SK-N-SH treated with all-trans-retinoic acid at 6 μM for 48 hours (cell line): Measurements from ENCODE around the gene ARMH3.

Experiments used
- ATAC-seq: fragments of 200-7000 bp; cut with Tn5 transposase; 3 replicates; pipeline ENCODE4 v1.9.1; 2020; ENCODE audit warnings: mild to moderate bottlenecking, moderate library complexity
- ARNTL ChIP-seq: fragments of 450-650 bp; formaldehyde crosslinking; IDR thresholded peaks from 2 replicates; pipeline ENCODE4 v1.5.0; 2020; ENCODE audit warnings: low read depth, mild to moderate bottlenecking, moderate library complexity, borderline replicate concordance
- CSRNP3 ChIP-seq: fragments of 250-450 bp; sonication (Bioruptor Pico); IDR thresholded peaks from 2 replicates; pipeline ENCODE4 v1.5.1; 2021; ENCODE audit warnings: mild to moderate bottlenecking, moderate library complexity
- GLIS3 ChIP-seq: fragments of 250-450 bp; sonication (Bioruptor Pico); IDR thresholded peaks from 2 replicates; pipeline ENCODE4 v1.5.0; 2020; ENCODE audit warnings: mild to moderate bottlenecking, moderate library complexity
- OSR1 ChIP-seq: fragments of 250-450 bp; sonication (Bioruptor Pico); IDR thresholded peaks from 2 replicates; pipeline ENCODE4 v1.8.0; 2022; ENCODE audit warnings: moderate library complexity, mild to moderate bottlenecking, inconsistent platforms
- PATZ1 ChIP-seq: fragments of 250-450 bp; sonication (Bioruptor Pico); IDR thresholded peaks from 2 replicates; pipeline ENCODE4 v1.8.0; 2020; ENCODE audit warnings: mild to moderate bottlenecking, moderate library complexity, borderline replicate concordance
- PPARA ChIP-seq: fragments of 250-450 bp; sonication (Bioruptor Pico); IDR thresholded peaks from 2 replicates; pipeline ENCODE4 v1.5.0; 2020; ENCODE audit warnings: mild to moderate bottlenecking, borderline replicate concordance
- RARB ChIP-seq: fragments of 250-450 bp; sonication (Bioruptor Pico); IDR thresholded peaks from 2 replicates; pipeline ENCODE4 v1.8.0; 2021; ENCODE audit warnings: mild to moderate bottlenecking, moderate library complexity
- SNAI2 ChIP-seq: fragments of 250-450 bp; sonication (Bioruptor Pico); IDR thresholded peaks from 2 replicates; pipeline ENCODE4 v1.5.0; 2020; ENCODE audit warnings: mild to moderate bottlenecking, moderate library complexity
- TCF4 ChIP-seq: fragments of 250-450 bp; sonication (Bioruptor Pico); IDR thresholded peaks from 2 replicates; pipeline ENCODE4 v1.8.0; 2021; ENCODE audit warnings: mild to moderate bottlenecking, moderate library complexity, borderline replicate concordance
- TOX ChIP-seq: fragments of 250-450 bp; sonication (Bioruptor Pico); IDR thresholded peaks from 2 replicates; pipeline ENCODE4 v1.8.0; 2021; ENCODE audit warnings: mild to moderate bottlenecking, moderate library complexity, borderline replicate concordance
- ZC3H10 ChIP-seq: fragments of 250-450 bp; sonication (Bioruptor Pico); IDR thresholded peaks from 2 replicates; pipeline ENCODE4 v1.5.1; 2021; ENCODE audit warnings: mild to moderate bottlenecking, moderate library complexity
- ZFP3 ChIP-seq: fragments of 250-450 bp; sonication (Bioruptor Pico); IDR thresholded peaks from 2 replicates; pipeline ENCODE4 v1.5.0; 2020; ENCODE audit warnings: mild to moderate bottlenecking, moderate library complexity
- ZFP30 ChIP-seq: fragments of 450-650 bp; formaldehyde crosslinking; IDR thresholded peaks from 2 replicates; pipeline ENCODE4 v1.5.0; 2022; ENCODE audit warnings: mild to moderate bottlenecking, moderate library complexity
- ZNF565 ChIP-seq: fragments of 450-650 bp; formaldehyde crosslinking; conservative IDR thresholded peaks from 2 replicates; pipeline ENCODE4 v1.5.0; 2020; ENCODE audit warnings: low read depth, mild to moderate bottlenecking, moderate library complexity
- ZNF70 ChIP-seq: fragments of 450-650 bp; formaldehyde crosslinking; IDR thresholded peaks from 2 replicates; pipeline ENCODE4 v1.5.0; 2020; ENCODE audit warnings: mild to moderate bottlenecking, moderate library complexity
- ZNF8 ChIP-seq: fragments of 450-650 bp; formaldehyde crosslinking; IDR thresholded peaks from 2 replicates; pipeline ENCODE4 v1.5.0; 2020; ENCODE audit warnings: mild to moderate bottlenecking, moderate library complexity
- TF ChIP-seq, protein P1 (sequence below): fragments of 250-450 bp; sonication (Bioruptor Pico); IDR thresholded peaks from 2 replicates; pipeline ENCODE4 v1.5.0; 2020; ENCODE audit warnings: mild to moderate bottlenecking, moderate library complexity
- TF ChIP-seq, protein P2 (sequence below): fragments of 250-450 bp; sonication (Bioruptor Pico); IDR thresholded peaks from 2 replicates; pipeline ENCODE4 v1.5.1; 2020; ENCODE audit warnings: low read depth, mild to moderate bottlenecking, moderate library complexity
- TF ChIP-seq, protein P3 (sequence below): fragments of 250-450 bp; sonication (Bioruptor Pico); IDR thresholded peaks from 2 replicates; pipeline ENCODE4 v1.8.0; 2021; ENCODE audit warnings: low read depth, mild to moderate bottlenecking, moderate library complexity, borderline replicate concordance

The ARMH3 gene

DNA sequence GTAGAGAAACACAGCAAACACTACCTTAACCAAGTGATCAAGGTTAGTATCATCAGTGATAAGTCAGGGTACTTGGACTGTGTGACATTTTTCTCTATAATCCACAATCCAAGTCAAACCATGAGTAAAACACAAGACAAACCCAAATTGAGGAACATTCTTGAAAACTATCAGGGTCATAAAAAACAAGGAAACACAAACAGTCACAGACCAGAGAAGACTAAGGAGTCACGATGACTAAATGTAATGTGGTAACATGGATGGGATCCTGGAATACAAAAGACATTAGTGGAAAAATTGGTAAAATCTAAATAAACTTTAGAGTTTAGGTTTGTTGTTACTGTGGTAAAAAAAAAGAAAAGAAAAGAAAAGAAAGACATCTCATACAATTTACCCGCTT, 103.8 kb downstream of the ARMH3 start:
- TF ChIP-seq GLIS3 (CRISPR knock-in tag) (no peak), ZNF70 (CRISPR knock-in tag) (no peak), ZNF8 (CRISPR knock-in tag) (no peak), TOX (no peak)
- ATAC-seq: no peak

- TF ChIP-seq ZNF8 (CRISPR knock-in tag) (peak; percentile 66), ZNF70 (CRISPR knock-in tag) (no peak)
- no peak for ATAC-seq
Measured at GRCh38 chr10:101950213-101950612, 105.8 kb downstream of the ARMH3 start.

GRCh38 chr10:101941871-101942270, 114.1 kb downstream of the ARMH3 start:
- 0 out of 3 replicates have a peak, but pooled peaks have one; percentile 18 for ATAC-seq
- no peak for TF ChIP-seq ARNTL (CRISPR knock-in tag)
- TF ChIP-seq SNAI2 (CRISPR knock-in tag): no peak
- no peak for TF ChIP-seq ZFP3
- TF ChIP-seq TCF4 (CRISPR knock-in tag): no peak
- TF ChIP-seq, protein P1, sequence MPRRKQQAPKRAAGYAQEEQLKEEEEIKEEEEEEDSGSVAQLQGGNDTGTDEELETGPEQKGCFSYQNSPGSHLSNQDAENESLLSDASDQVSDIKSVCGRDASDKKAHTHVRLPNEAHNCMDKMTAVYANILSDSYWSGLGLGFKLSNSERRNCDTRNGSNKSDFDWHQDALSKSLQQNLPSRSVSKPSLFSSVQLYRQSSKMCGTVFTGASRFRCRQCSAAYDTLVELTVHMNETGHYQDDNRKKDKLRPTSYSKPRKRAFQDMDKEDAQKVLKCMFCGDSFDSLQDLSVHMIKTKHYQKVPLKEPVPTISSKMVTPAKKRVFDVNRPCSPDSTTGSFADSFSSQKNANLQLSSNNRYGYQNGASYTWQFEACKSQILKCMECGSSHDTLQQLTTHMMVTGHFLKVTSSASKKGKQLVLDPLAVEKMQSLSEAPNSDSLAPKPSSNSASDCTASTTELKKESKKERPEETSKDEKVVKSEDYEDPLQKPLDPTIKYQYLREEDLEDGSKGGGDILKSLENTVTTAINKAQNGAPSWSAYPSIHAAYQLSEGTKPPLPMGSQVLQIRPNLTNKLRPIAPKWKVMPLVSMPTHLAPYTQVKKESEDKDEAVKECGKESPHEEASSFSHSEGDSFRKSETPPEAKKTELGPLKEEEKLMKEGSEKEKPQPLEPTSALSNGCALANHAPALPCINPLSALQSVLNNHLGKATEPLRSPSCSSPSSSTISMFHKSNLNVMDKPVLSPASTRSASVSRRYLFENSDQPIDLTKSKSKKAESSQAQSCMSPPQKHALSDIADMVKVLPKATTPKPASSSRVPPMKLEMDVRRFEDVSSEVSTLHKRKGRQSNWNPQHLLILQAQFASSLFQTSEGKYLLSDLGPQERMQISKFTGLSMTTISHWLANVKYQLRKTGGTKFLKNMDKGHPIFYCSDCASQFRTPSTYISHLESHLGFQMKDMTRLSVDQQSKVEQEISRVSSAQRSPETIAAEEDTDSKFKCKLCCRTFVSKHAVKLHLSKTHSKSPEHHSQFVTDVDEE (CRISPR knock-in tag): no peak
- TF ChIP-seq, protein P2, sequence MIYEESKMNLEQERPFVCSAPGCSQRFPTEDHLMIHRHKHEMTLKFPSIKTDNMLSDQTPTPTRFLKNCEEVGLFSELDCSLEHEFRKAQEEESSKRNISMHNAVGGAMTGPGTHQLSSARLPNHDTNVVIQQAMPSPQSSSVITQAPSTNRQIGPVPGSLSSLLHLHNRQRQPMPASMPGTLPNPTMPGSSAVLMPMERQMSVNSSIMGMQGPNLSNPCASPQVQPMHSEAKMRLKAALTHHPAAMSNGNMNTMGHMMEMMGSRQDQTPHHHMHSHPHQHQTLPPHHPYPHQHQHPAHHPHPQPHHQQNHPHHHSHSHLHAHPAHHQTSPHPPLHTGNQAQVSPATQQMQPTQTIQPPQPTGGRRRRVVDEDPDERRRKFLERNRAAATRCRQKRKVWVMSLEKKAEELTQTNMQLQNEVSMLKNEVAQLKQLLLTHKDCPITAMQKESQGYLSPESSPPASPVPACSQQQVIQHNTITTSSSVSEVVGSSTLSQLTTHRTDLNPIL (CRISPR knock-in tag): no peak
- no peak for TF ChIP-seq CSRNP3 (CRISPR knock-in tag)
- no peak for TF ChIP-seq ZC3H10 (CRISPR knock-in tag)
- TF ChIP-seq TOX: no peak
- TF ChIP-seq ZNF565 (CRISPR knock-in tag): no peak
- TF ChIP-seq GLIS3 (CRISPR knock-in tag): no peak
- TF ChIP-seq RARB (CRISPR knock-in tag): no peak
- TF ChIP-seq ZNF70 (CRISPR knock-in tag): no peak
- TF ChIP-seq, protein P3, sequence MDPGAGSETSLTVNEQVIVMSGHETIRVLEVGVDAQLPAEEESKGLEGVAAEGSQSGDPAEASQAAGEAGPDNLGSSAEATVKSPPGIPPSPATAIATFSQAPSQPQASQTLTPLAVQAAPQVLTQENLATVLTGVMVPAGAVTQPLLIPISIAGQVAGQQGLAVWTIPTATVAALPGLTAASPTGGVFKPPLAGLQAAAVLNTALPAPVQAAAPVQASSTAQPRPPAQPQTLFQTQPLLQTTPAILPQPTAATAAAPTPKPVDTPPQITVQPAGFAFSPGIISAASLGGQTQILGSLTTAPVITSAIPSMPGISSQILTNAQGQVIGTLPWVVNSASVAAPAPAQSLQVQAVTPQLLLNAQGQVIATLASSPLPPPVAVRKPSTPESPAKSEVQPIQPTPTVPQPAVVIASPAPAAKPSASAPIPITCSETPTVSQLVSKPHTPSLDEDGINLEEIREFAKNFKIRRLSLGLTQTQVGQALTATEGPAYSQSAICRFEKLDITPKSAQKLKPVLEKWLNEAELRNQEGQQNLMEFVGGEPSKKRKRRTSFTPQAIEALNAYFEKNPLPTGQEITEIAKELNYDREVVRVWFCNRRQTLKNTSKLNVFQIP (CRISPR knock-in tag): no peak
- TF ChIP-seq, all 23 proteins: peak for 0

DNA sequence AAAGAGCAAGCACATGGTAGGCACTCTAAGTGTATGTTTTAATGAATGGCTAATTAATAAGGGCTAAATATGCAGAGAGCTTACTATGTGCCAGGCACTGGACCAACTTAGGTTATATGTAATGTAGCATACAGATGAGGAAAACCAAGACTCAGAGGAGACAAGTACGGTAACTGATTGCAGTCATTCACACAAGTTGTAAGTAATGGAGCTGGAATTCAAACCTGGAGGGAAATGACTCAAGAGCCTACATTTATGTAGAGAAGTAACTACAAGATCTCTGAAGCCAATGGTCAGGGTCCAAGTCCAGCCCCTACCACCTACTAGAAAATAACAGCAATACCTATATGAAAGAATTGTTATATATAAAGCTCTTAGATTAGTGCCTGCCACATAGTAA, 115.1 kb downstream of the ARMH3 start:
- no peak for ATAC-seq
- no peak for TF ChIP-seq PATZ1 (CRISPR knock-in tag)
- TF ChIP-seq ZFP30 (CRISPR knock-in tag): no peak
- no peak for TF ChIP-seq PPARA (CRISPR knock-in tag)
- TF ChIP-seq ZFP3: no peak

- no peak for ATAC-seq
- no peak for TF ChIP-seq RARB (CRISPR knock-in tag)
- TF ChIP-seq PATZ1 (CRISPR knock-in tag): no peak
- TF ChIP-seq ZFP3: no peak
- no peak for TF ChIP-seq TOX
- TF ChIP-seq, protein P2 (CRISPR knock-in tag): no peak
- TF ChIP-seq ARNTL (CRISPR knock-in tag): no peak
- TF ChIP-seq, protein P3 (CRISPR knock-in tag): no peak
- no peak for TF ChIP-seq ZFP30 (CRISPR knock-in tag)
- TF ChIP-seq OSR1 (CRISPR knock-in tag): no peak
- no peak for TF ChIP-seq ZNF565 (CRISPR knock-in tag)
- no peak for TF ChIP-seq ZNF70 (CRISPR knock-in tag)
Measured at GRCh38 chr10:101939729-101940128, 116.2 kb downstream of the ARMH3 start.
